Progenitor cell of endocrine pancreas (in vitro differentiated cells): ENCODE measurements around the gene RASD2. TPM values are rescaled to one million over a fixed set of nuclear protein-coding genes. Genes with fewer than 3 reads are reported as not detected.
A peak's percentile ranks its signal among the peaks of the same experiment; 100 is the strongest.
"Not testable (repeated sequence)": the region's sequence is repeated elsewhere in the genome, so short reads cannot be mapped to it uniquely, and the experiment has no call there.

Source experiments
- DNase-seq: peaks from one replicate; pipeline ENCODE4 v3.0.0; 2021; ENCODE audit warnings: low spot score; ENCODE audit not compliant: unreplicated experiment
- H3K27ac Mint-ChIP-seq: 2 replicates; pipeline ENCODE4 v1.8.0; 2021; ENCODE audit warnings: mild to moderate bottlenecking, moderate library complexity, mixed read lengths
- H3K27me3 Mint-ChIP-seq: 2 replicates; pipeline ENCODE4 v1.8.0; 2021; ENCODE audit warnings: mixed read lengths
- H3K36me3 Mint-ChIP-seq: 2 replicates; pipeline ENCODE4 v1.8.0; 2022; ENCODE audit warnings: mixed read lengths; ENCODE audit not compliant: insufficient read depth
- H3K4me1 Mint-ChIP-seq: 2 replicates; pipeline ENCODE4 v1.8.0; 2021; ENCODE audit warnings: low read depth, mixed read lengths
- H3K4me3 Mint-ChIP-seq: 2 replicates; pipeline ENCODE4 v1.8.0; 2021; ENCODE audit warnings: low read depth, mild to moderate bottlenecking, moderate library complexity, mixed read lengths
- H3K9me3 Mint-ChIP-seq: 2 replicates; pipeline ENCODE4 v1.8.0; 2021; ENCODE audit warnings: low read depth, mixed read lengths
- CTCF ChIP-seq: fragments of 200-600 bp; sonication (generic); IDR thresholded peaks from one replicate; pipeline ENCODE4 v1.5.0; 2021; ENCODE audit warnings: antibody characterized with exemption, mild to moderate bottlenecking; ENCODE audit not compliant: unreplicated experiment
- total RNA-seq: library from RNA; stranded (reverse); gene quantifications from 2 replicates; pipeline ENCODE4 v1.2.1, GENCODE V29; 2021

Gene RASD2
- total RNA-seq, 1 donor from 2014 or later, result 0.07 TPM

GRCh38 chr22:35509451-35509850 is 31.2 kb upstream of the RASD2 start:
- no peaks in the 10 kb centered on the region for H3K4me1 Mint-ChIP-seq
- H3K9me3 Mint-ChIP-seq, result no peaks in the 10 kb centered on the region
- DNase-seq, result no peak
- H3K36me3 Mint-ChIP-seq, result no peaks in the 10 kb centered on the region
- H3K27me3 Mint-ChIP-seq, result peaks cover 15% of the 10 kb centered on the region
- TF ChIP-seq CTCF, result no peak
- no peak overlapping the region for H3K4me3 Mint-ChIP-seq
- no peak overlapping the region for H3K27ac Mint-ChIP-seq

- no peaks in the 10 kb centered on the region for H3K9me3 Mint-ChIP-seq
- no peaks in the 10 kb centered on the region for H3K36me3 Mint-ChIP-seq
- no peaks in the 10 kb centered on the region for H3K4me1 Mint-ChIP-seq
- peaks cover 15% of the 10 kb centered on the region for H3K27me3 Mint-ChIP-seq
- no peak for DNase-seq
- peak overlapping the region; percentile 54 for H3K27ac Mint-ChIP-seq
- TF ChIP-seq CTCF, result no peak
- no peak overlapping the region for H3K4me3 Mint-ChIP-seq
Measured at GRCh38 chr22:35509960-35510359, 30.7 kb upstream of the RASD2 start.

GRCh38 chr22:35510481-35510934 is 30.1 kb upstream of the RASD2 start:
- H3K27me3 Mint-ChIP-seq, result peaks cover 17% of the 10 kb centered on the region
- DNase-seq, result no peak
- H3K9me3 Mint-ChIP-seq, result no peaks in the 10 kb centered on the region
- H3K4me3 Mint-ChIP-seq, result no peak overlapping the region
- TF ChIP-seq CTCF, result no peak
- no peak overlapping the region for H3K27ac Mint-ChIP-seq
- no peaks in the 10 kb centered on the region for H3K36me3 Mint-ChIP-seq
- H3K4me1 Mint-ChIP-seq, result no peaks in the 10 kb centered on the region

- no peak for DNase-seq
- Mint-ChIP-seq H3K36me3 (no peaks in the 10 kb centered on the region), H3K27ac (no peak overlapping the region), H3K4me1 (no peaks in the 10 kb centered on the region), H3K9me3 (no peaks in the 10 kb centered on the region), H3K27me3 (peaks cover 17% of the 10 kb centered on the region), H3K4me3 (no peak overlapping the region)
- no peak for TF ChIP-seq CTCF
Measured at GRCh38 chr22:35510951-35511350, 29.7 kb upstream of the RASD2 start.

GRCh38 chr22:35514366-35514765 is 26.3 kb upstream of the RASD2 start:
- peaks cover 30% of the 10 kb centered on the region for H3K27me3 Mint-ChIP-seq
- DNase-seq, result no peak
- TF ChIP-seq CTCF, result no peak
- H3K36me3 Mint-ChIP-seq, result no peaks in the 10 kb centered on the region
- no peak overlapping the region for H3K27ac Mint-ChIP-seq
- H3K9me3 Mint-ChIP-seq, result no peaks in the 10 kb centered on the region
- no peak overlapping the region for H3K4me3 Mint-ChIP-seq
- H3K4me1 Mint-ChIP-seq, result peaks cover 2% of the 10 kb centered on the region

GRCh38 chr22:35515952-35516351 is 24.7 kb upstream of the RASD2 start:
- H3K36me3 Mint-ChIP-seq, H3K27ac Mint-ChIP-seq, DNase-seq, H3K9me3 Mint-ChIP-seq, H3K4me1 Mint-ChIP-seq, H3K4me3 Mint-ChIP-seq: not testable (repeated sequence)
- H3K27me3 Mint-ChIP-seq, result peaks cover 34% of the 10 kb centered on the region
